Tibial nerve (tissue), 4 donors: ENCODE results near the gene CFAP54. TPM values are rescaled to one million over a fixed set of nuclear protein-coding genes. Genes with fewer than 3 reads are reported as not detected.

ENCODE experiments used
- DNase-seq, 2 donors: peaks; one replicate each; pipeline ENCODE4 v3.0.0-alpha.2; 2019; ENCODE audit warnings: low spot score in 2 of 2
- H3K27ac ChIP-seq, 4 donors: fragments of 200-600 bp; sonication (generic) in 3 of 4; one replicate each; pipeline ENCODE4 v1.5.1; 2017 to 2019; ENCODE audit warnings: mild to moderate bottlenecking in 1 of 4
- H3K27me3 ChIP-seq, 2 donors: fragments of 200-600 bp; sonication (generic) in 1 of 2; one replicate each; pipeline versions ENCODE4 v1.5.1 to v1.6.0; 2017 to 2019
- H3K36me3 ChIP-seq, 3 donors: fragments of 200-600 bp; sonication (generic); one replicate each; pipeline ENCODE4 v1.5.1; 2018 to 2019
- H3K4me1 ChIP-seq, 4 donors: fragments of 200-600 bp; sonication (generic) in 3 of 4; one replicate each; pipeline ENCODE4 v1.5.1; 2017 to 2019
- H3K4me3 ChIP-seq, 4 donors: fragments of 200-600 bp; sonication (generic) in 3 of 4; one replicate each; pipeline ENCODE4 v1.5.1; 2017 to 2019; ENCODE audit warnings: mild to moderate bottlenecking in 1 of 4, moderate library complexity in 1 of 4
- H3K9me3 ChIP-seq, 4 donors: fragments of 200-600 bp; sonication (generic) in 3 of 4; one replicate each; pipeline ENCODE4 v1.5.1; 2017 to 2019
- EP300 ChIP-seq, 2 donors: sonication (generic); formaldehyde crosslinking; IDR thresholded peaks; one replicate each; pipeline ENCODE4 v1.6.1; 2017; ENCODE audit warnings: antibody characterized with exemption in 2 of 2, mild to moderate bottlenecking in 1 of 2
- POLR2A ChIP-seq, 2 donors: fragments of 450-650 bp; IDR thresholded peaks; one replicate each; pipeline ENCODE4 v1.6.1; 2017; ENCODE audit warnings: antibody characterized with exemption in 2 of 2, mild to moderate bottlenecking in 2 of 2, moderate library complexity in 2 of 2
- WGBS, 2 donors: methylation state at CpG; one replicate each; pipeline ENCODE4 v1.1.5; 2018; 5-methylcytosine and 5-hydroxymethylcytosine counted together
- total RNA-seq, 4 donors: library from RNA; depleted of rRNA; stranded (reverse); fragments of >200 nt; gene quantifications; one replicate each; pipeline ENCODE4 v1.1.0, GENCODE V29; 2016
- TF ChIP-seq, protein P1 (sequence below), 5 experiments: fragments of 200-600 bp in 3 of 5; fragments of 450-650 bp in 2 of 5; sonication (generic) in 3 of 5; IDR thresholded peaks; one replicate each; pipeline ENCODE4 v1.5.1; 2016 to 2019; ENCODE audit warnings: antibody characterized with exemption in 5 of 5, mild to moderate bottlenecking in 3 of 5, moderate library complexity in 2 of 5

The CFAP54 gene
- total RNA-seq, 4 donors from 2014 or later = 0.87 to 6.7 (median 2.1) TPM

GRCh38 chr12:96912943-96913342 is 423.6 kb downstream of the CFAP54 start:
- Histone ChIP-seq H3K36me3 (peaks cover 0 to 4% (median 0%) of the 10 kb centered on the region in 3 donors), H3K9me3 (no peaks in the 10 kb centered on the region), H3K4me1 (peaks cover 0 to 29% (median 8%) of the 10 kb centered on the region in 4 donors), H3K27ac (no peak overlapping the region), H3K4me3 (no peak overlapping the region), H3K27me3 (no peaks in the 10 kb centered on the region)
- TF ChIP-seq POLR2A (IDR thresholded peaks at IDR 0.05) (no peak), EP300 (IDR thresholded peaks at IDR 0.05) (no peak)
- TF ChIP-seq, protein P1, sequence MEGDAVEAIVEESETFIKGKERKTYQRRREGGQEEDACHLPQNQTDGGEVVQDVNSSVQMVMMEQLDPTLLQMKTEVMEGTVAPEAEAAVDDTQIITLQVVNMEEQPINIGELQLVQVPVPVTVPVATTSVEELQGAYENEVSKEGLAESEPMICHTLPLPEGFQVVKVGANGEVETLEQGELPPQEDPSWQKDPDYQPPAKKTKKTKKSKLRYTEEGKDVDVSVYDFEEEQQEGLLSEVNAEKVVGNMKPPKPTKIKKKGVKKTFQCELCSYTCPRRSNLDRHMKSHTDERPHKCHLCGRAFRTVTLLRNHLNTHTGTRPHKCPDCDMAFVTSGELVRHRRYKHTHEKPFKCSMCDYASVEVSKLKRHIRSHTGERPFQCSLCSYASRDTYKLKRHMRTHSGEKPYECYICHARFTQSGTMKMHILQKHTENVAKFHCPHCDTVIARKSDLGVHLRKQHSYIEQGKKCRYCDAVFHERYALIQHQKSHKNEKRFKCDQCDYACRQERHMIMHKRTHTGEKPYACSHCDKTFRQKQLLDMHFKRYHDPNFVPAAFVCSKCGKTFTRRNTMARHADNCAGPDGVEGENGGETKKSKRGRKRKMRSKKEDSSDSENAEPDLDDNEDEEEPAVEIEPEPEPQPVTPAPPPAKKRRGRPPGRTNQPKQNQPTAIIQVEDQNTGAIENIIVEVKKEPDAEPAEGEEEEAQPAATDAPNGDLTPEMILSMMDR (IDR thresholded peaks at IDR 0.05) = no peak
- DNase-seq = no peak
- WGBS, 2 donors = 84 to 94% methylated on average over 2 of the region's 2 CpGs

DNA sequence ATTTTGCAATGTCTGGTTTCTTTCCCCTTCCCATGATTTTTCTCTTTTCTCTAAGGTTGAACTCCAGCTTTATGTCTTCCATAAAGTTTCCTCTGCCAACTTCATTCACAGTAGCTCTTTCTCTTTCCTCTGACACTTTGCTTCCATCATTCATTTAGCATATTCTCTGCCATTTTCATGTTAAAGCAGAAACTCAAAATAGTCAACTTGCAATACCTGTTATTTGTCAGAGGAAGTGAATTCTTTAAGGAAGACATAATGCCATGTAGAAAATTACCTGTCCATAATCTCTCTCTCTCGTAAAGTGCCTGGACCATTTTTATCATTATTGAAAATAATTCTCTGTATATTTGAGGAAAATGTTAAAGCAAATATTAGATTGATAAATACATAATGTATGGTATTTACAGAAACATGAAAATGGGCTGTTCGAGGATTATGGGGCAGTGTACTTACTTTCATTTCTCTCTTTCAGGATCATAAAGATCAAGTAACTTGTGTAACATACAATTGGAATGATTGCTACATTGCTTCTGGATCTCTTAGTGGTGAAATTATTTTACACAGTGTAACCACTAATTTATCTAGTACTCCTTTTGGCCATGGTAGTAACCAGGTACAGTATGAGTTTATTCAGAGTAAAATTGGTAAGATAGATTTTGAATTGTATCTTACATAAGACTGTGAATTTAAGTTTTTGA is 430.3 kb downstream of the CFAP54 start:
- Histone ChIP-seq H3K36me3 (peaks cover 0 to 37% (median 0%) of the 10 kb centered on the region in 3 donors), H3K4me1 (no peaks in the 10 kb centered on the region), H3K27ac (no peak overlapping the region), H3K27me3 (no peaks in the 10 kb centered on the region), H3K4me3 (no peak overlapping the region), H3K9me3 (peaks cover 0 to 10% (median 4%) of the 10 kb centered on the region in 4 donors)
- WGBS, 2 donors = 90 to 96% methylated on average over 2 of the region's 2 CpGs
- TF ChIP-seq EP300 (IDR thresholded peaks at IDR 0.05) (no peak), POLR2A (IDR thresholded peaks at IDR 0.05) (no peak)
- TF ChIP-seq, protein P1 (IDR thresholded peaks at IDR 0.05) = no peak
- no peak for DNase-seq

Other genes with a start within 250 kb of the CFAP54 start
- gene CDK17, start 89.1 kb upstream of the CFAP54 start, total RNA-seq = 10 to 100 TPM; 65.1 to 89.4 (median 71.2) TPM